Amniotic epithelial cell (primary cell): Measurements from ENCODE around the gene RND1.
"Not testable (repeated sequence)": the region's sequence is repeated elsewhere in the genome, so short reads cannot be mapped to it uniquely, and the experiment has no call there.

ENCODE experiments used
- DNase-seq: peaks from one replicate; pipeline ENCODE4 v3.0.0-alpha.2; 2010; ENCODE audit warnings: low read depth

RND1 gene

GRCh38 chr12:48865281-48866051, at the start of gene RND1:
Gene RND1, minus strand, starts transcription at chr12:48865870. Its CDS starts 103 bp downstream, at chr12:48865767.
- DNase-seq: peak; percentile 91

GRCh38 chr12:48910196-48910595, 44.5 kb upstream of the RND1 start:
- DNase-seq: peak; percentile 33

- DNase-seq: not testable (repeated sequence)
Observed at GRCh38 chr12:48909698-48910097, 44.0 kb upstream of the RND1 start.

GRCh38 chr12:48907245-48907644, 41.6 kb upstream of the RND1 start:
- DNase-seq: no peak

- peak; percentile 85 for DNase-seq
Observed at GRCh38 chr12:48903982-48904411, 38.3 kb upstream of the RND1 start.

- peak; percentile 81 for DNase-seq
Observed at GRCh38 chr12:48903363-48903981, 37.8 kb upstream of the RND1 start.

- DNase-seq: peak; percentile 43
Observed at GRCh38 chr12:48901278-48901677, 35.6 kb upstream of the RND1 start.

- DNase-seq: no peak
Observed at GRCh38 chr12:48899651-48900050, 34.0 kb upstream of the RND1 start.

- no peak for DNase-seq
Observed at GRCh38 chr12:48894271-48894670, 28.6 kb upstream of the RND1 start.

- peak; percentile 61 for DNase-seq
Observed at GRCh38 chr12:48890657-48891418, 25.2 kb upstream of the RND1 start.

GRCh38 chr12:48889679-48890078, 24.0 kb upstream of the RND1 start:
- DNase-seq: no peak

GRCh38 chr12:48883305-48884161, 17.9 kb upstream of the RND1 start:
- peak; percentile 83 for DNase-seq

- DNase-seq: no peak
Observed at GRCh38 chr12:48882972-48883304, 17.3 kb upstream of the RND1 start.

- DNase-seq: peak; percentile 71
Observed at GRCh38 chr12:48882315-48882687, 16.6 kb upstream of the RND1 start.

- peak; percentile 36 for DNase-seq
Observed at GRCh38 chr12:48881686-48882314, 16.1 kb upstream of the RND1 start.

GRCh38 chr12:48880647-48881046, 15.0 kb upstream of the RND1 start:
- no peak for DNase-seq

- no peak for DNase-seq
Observed at GRCh38 chr12:48878548-48878947, 12.9 kb upstream of the RND1 start.

GRCh38 chr12:48875944-48876515, 10.4 kb upstream of the RND1 start:
- peak; percentile 54 for DNase-seq

- DNase-seq: not testable (repeated sequence)
Observed at GRCh38 chr12:48873534-48873933, 7.9 kb upstream of the RND1 start.

- peak; percentile 67 for DNase-seq
Observed at GRCh38 chr12:48873096-48873495, 7.4 kb upstream of the RND1 start.

GRCh38 chr12:48869191-48869590, 3.5 kb upstream of the RND1 start:
- no peak for DNase-seq
